ENCODE data around the gene LMF1. TPM values are rescaled to one million over a fixed set of nuclear protein-coding genes. Genes with fewer than 3 reads are reported as not detected.

LMF1 gene
- total and polyA plus RNA-seq, 5 donors from 2014 or later = 9.9 to 40.0 (median 12.4) TPM

DNA sequence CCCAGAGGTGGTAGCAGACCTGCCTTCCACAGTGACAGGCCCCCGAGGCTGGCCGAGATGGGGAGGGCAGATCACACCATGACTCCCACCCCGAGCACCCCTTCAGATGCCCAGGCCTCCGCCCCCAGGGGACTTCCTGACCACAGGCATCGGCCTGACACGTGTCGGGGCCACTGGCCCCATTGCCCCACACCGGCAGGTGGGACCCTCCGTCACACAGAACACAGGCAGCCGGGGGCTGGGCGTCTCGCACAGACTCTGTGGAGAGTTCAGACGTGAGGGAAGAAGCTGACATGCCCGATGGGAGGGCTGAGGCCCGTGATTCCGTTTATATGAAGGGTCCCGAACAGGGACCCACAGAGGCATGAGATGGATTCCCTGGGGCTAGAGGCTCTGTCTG, 118.9 kb downstream of the LMF1 start:
- no peaks in the 10 kb centered on the region for H3K4me1 ChIP-seq (ENCODE audit: control insufficient read depth, insufficient read depth, low read length, poor library complexity, severe bottlenecking)
- peaks cover 0 to 6% (median 1%) of the 10 kb centered on the region in 4 donors for H3K4me1 Mint-ChIP-seq
- H3K27ac ChIP-seq (ENCODE audit: insufficient read depth, low read length, poor library complexity, severe bottlenecking) = no peak overlapping the region
- no peak overlapping the region for H3K4me3 ChIP-seq (ENCODE audit: low read depth, low read length)
- H3K36me3 Mint-ChIP-seq = no peaks in the 10 kb centered on the region
- no peaks in the 10 kb centered on the region for H3K27me3 ChIP-seq (ENCODE audit: control insufficient read depth, insufficient read depth, low read length)
- peaks cover 0 to 5% (median 0%) of the 10 kb centered on the region in 7 donors for H3K9me3 Mint-ChIP-seq
- no peak for ATAC-seq (ENCODE audit: low read depth in 2 of 2)
- no peak for DNase-seq
- no peaks in the 10 kb centered on the region for H3K9me3 ChIP-seq (ENCODE audit: control insufficient read depth in 2 of 2, low read length in 2 of 2)
- H3K27me3 Mint-ChIP-seq = no peaks in the 10 kb centered on the region
- no peak overlapping the region for H3K4me3 Mint-ChIP-seq
- H3K36me3 ChIP-seq (ENCODE audit: control insufficient read depth, insufficient read depth, low read length) = no peaks in the 10 kb centered on the region
- H3K27ac Mint-ChIP-seq = no peak overlapping the region

DNA sequence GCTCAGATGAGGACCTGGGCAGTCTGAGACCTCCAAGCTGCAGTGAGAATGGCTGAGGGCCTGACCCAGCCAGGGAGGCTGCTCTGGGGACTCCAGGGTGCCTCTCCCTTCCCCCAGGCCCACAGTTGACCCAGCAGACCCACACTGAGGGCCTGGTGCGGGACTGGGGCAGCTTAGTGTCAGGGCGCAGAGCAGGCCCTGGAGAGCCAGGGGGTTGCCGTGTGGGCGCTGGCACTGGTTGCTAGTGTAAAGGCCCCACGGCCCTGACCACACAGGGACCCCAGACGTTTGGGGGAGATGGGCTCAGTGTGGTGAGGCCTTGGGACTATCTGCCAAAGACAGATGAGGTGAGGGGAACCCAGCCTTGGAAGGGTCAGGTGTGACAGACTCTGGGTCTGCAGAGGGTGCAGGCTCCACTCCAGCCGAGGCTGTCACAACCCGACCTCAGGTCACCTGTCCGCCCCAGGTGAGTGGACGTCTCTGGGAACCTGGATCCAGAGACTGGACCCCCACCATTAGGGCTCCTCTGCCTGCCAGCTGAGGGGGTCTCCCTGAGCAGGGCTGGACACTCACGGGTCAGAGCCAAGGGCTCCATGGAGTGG, 119.5 kb downstream of the LMF1 start:
- H3K4me1 Mint-ChIP-seq = peaks cover 0 to 6% (median 1%) of the 10 kb centered on the region in 4 donors
- H3K36me3 Mint-ChIP-seq = no peaks in the 10 kb centered on the region
- Histone ChIP-seq H3K4me3 (ENCODE audit: low read depth, low read length) (no peak overlapping the region), H3K36me3 (ENCODE audit: control insufficient read depth, insufficient read depth, low read length) (no peaks in the 10 kb centered on the region), H3K9me3 (ENCODE audit: control insufficient read depth in 2 of 2, low read length in 2 of 2) (no peaks in the 10 kb centered on the region), H3K27ac (ENCODE audit: insufficient read depth, low read length, poor library complexity, severe bottlenecking) (no peak overlapping the region), H3K4me1 (ENCODE audit: control insufficient read depth, insufficient read depth, low read length, poor library complexity, severe bottlenecking) (no peaks in the 10 kb centered on the region), H3K27me3 (ENCODE audit: control insufficient read depth, insufficient read depth, low read length) (no peaks in the 10 kb centered on the region)
- ATAC-seq (ENCODE audit: low read depth in 2 of 2) (no peak), DNase-seq (no peak)
- H3K27ac Mint-ChIP-seq = peak overlapping the region in 1 of 3 donors; percentile 67
- H3K27me3 Mint-ChIP-seq = no peaks in the 10 kb centered on the region
- no peak overlapping the region for H3K4me3 Mint-ChIP-seq
- H3K9me3 Mint-ChIP-seq = peaks cover 0 to 5% (median 0%) of the 10 kb centered on the region in 7 donors

DNA sequence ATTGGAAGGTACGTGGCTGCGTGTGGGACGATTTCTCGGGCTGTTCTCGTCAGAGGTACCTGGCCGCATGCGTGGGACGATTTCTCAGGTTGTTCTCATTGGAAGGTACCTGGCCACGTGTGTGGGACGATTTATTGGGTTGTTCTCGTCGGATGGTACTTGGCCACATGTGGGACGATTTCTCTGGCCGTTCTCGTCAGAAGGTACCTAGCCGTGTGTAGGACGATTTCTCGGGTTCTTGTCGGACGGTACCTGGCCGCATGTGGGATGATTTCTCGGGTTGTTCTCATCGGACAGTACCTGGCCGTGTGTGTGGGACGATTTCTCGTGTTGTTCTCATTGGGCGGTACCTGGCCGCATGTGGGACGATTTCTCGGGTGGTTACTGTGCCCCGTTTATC, 120.1 kb downstream of the LMF1 start:
- no peak overlapping the region for H3K4me3 ChIP-seq (ENCODE audit: low read depth, low read length)
- H3K4me1 ChIP-seq (ENCODE audit: control insufficient read depth, insufficient read depth, low read length, poor library complexity, severe bottlenecking) = no peaks in the 10 kb centered on the region
- Mint-ChIP-seq H3K9me3 (peaks cover 0 to 5% (median 0%) of the 10 kb centered on the region in 7 donors), H3K27ac (peak overlapping the region in 1 of 3 donors; percentile 67), H3K36me3 (no peaks in the 10 kb centered on the region), H3K4me1 (peaks cover 0 to 6% (median 1%) of the 10 kb centered on the region in 4 donors), H3K27me3 (no peaks in the 10 kb centered on the region), H3K4me3 (no peak overlapping the region)
- H3K27me3 ChIP-seq (ENCODE audit: control insufficient read depth, insufficient read depth, low read length) = no peaks in the 10 kb centered on the region
- ATAC-seq (ENCODE audit: low read depth in 2 of 2) (no peak), DNase-seq (no peak)
- H3K36me3 ChIP-seq (ENCODE audit: control insufficient read depth, insufficient read depth, low read length) = no peaks in the 10 kb centered on the region
- H3K9me3 ChIP-seq (ENCODE audit: control insufficient read depth in 2 of 2, low read length in 2 of 2) = no peaks in the 10 kb centered on the region
- H3K27ac ChIP-seq (ENCODE audit: insufficient read depth, low read length, poor library complexity, severe bottlenecking) = no peak overlapping the region

DNA sequence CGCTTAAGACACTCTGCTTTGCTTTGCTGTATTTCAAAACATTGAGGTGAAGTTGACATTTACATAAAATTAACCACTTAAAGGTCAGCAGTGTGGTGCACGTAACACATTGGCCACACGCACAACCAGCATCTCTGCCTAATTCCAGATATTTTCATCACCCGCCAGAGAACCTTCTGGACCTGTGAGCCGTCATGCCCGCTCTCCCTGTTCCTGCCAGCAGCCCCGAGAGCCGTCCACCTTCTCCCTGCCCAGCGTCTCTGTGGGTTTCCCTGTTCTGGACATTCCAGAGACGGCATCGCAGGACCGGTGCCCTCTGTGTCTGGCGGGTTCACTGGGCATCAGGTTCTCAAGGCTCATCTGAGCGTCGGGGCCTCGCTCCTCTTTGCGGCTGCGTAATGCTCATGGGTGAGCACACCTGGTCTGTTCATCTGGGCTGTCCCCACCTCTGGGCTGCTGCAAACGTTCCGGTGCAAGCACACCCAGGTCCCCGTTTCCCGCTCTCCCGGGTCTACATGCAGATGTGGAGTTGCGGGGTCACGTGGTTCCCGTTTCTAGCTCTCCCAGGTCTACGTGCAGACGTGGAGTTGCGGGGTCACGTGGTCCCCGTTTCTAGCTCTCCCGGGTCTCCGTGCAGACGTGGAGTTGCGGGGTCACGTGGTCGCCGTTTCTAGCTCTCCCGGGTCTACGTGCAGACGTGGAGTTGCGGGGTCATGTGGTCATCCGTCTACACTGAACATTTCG, 122.1 kb downstream of the LMF1 start:
- no peaks in the 10 kb centered on the region for H3K27me3 Mint-ChIP-seq
- ATAC-seq (ENCODE audit: low read depth in 2 of 2) (no peak), DNase-seq (no peak)
- H3K27ac Mint-ChIP-seq = no peak overlapping the region
- H3K9me3 Mint-ChIP-seq = peaks cover 0 to 5% (median 0%) of the 10 kb centered on the region in 7 donors
- Histone ChIP-seq H3K4me3 (ENCODE audit: low read depth, low read length) (no peak overlapping the region), H3K27ac (ENCODE audit: insufficient read depth, low read length, poor library complexity, severe bottlenecking) (no peak overlapping the region), H3K27me3 (ENCODE audit: control insufficient read depth, insufficient read depth, low read length) (no peaks in the 10 kb centered on the region), H3K36me3 (ENCODE audit: control insufficient read depth, insufficient read depth, low read length) (no peaks in the 10 kb centered on the region), H3K9me3 (ENCODE audit: control insufficient read depth in 2 of 2, low read length in 2 of 2) (no peaks in the 10 kb centered on the region), H3K4me1 (ENCODE audit: control insufficient read depth, insufficient read depth, low read length, poor library complexity, severe bottlenecking) (no peaks in the 10 kb centered on the region)
- peaks cover 0 to 6% (median 1%) of the 10 kb centered on the region in 4 donors for H3K4me1 Mint-ChIP-seq
- H3K36me3 Mint-ChIP-seq = no peaks in the 10 kb centered on the region
- peak overlapping the region in 1 of 4 donors; percentile 5 for H3K4me3 Mint-ChIP-seq

DNA sequence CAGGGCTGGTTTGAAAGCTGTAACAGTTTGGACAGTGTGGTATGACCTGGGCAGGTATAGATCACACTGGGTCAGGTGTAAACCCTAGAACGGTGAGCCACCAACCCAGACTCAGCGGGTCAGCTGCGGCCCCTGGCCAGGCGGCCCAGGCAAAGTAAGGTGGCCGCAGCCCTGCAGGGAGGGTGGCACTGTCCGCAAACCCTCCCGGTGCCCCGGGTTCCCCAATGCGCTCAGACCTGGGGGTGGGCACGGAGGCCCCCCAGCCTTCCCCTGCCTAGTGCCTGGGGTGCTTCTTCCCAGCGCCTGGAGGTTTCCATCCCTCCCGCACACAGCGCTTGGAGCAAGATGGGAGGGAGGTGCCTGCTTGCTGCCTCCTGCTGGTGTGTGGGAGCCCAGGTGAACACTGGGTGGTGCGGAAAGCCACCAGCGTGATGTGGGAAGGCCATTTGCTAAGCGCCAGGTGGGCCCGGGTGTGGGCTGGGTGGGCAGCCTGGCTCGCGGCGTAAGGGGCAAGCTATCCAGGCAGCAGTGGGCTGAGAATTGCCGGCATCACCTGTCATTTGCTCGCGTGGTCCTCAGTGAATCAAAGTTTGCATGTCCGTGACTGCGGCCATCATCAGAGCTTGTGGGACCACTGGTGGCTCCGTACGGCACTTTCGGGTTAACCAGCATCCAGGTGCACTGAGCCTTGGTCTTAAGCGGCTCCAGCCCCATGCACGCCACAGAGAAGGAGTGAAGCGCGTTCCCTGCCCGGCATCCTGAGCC, 122.9 kb downstream of the LMF1 start:
- H3K36me3 ChIP-seq (ENCODE audit: control insufficient read depth, insufficient read depth, low read length) = no peaks in the 10 kb centered on the region
- DNase-seq (no peak), ATAC-seq (ENCODE audit: low read depth in 2 of 2) (no peak)
- Mint-ChIP-seq H3K4me1 (peaks cover 0 to 4% (median 0%) of the 10 kb centered on the region in 4 donors), H3K9me3 (peaks cover 0 to 3% (median 0%) of the 10 kb centered on the region in 7 donors), H3K27me3 (no peaks in the 10 kb centered on the region), H3K27ac (no peak overlapping the region), H3K4me3 (no peak overlapping the region), H3K36me3 (no peaks in the 10 kb centered on the region)
- H3K27me3 ChIP-seq (ENCODE audit: control insufficient read depth, insufficient read depth, low read length) = no peaks in the 10 kb centered on the region
- no peak overlapping the region for H3K4me3 ChIP-seq (ENCODE audit: low read depth, low read length)
- H3K27ac ChIP-seq (ENCODE audit: insufficient read depth, low read length, poor library complexity, severe bottlenecking) = no peak overlapping the region
- no peaks in the 10 kb centered on the region for H3K4me1 ChIP-seq (ENCODE audit: control insufficient read depth, insufficient read depth, low read length, poor library complexity, severe bottlenecking)
- H3K9me3 ChIP-seq (ENCODE audit: control insufficient read depth in 2 of 2, low read length in 2 of 2) = no peaks in the 10 kb centered on the region

DNA sequence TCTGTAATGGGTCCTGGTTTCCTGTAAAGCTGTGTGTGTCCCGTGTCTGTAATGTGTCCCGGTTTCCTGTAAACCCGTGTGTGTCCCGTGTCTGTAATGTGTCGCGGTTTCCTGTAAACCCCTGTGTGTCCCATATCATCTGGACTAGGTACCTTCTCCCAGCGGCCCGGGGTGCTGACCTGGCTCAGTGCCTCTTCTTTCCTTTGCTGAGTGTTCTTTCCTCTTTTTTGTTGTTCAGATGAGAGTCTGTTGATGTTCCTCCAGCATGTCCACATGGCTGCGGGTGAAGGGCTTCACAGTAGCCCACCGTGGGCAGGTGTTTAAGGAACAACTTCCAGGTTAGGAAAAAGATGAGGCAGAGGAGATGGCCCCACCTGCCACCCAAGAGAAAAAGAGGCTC, 123.6 kb downstream of the LMF1 start:
- H3K4me1 Mint-ChIP-seq = peaks cover 0 to 4% (median 0%) of the 10 kb centered on the region in 4 donors
- H3K27me3 ChIP-seq (ENCODE audit: control insufficient read depth, insufficient read depth, low read length) = no peaks in the 10 kb centered on the region
- H3K4me3 Mint-ChIP-seq = no peak overlapping the region
- H3K9me3 ChIP-seq (ENCODE audit: control insufficient read depth in 2 of 2, low read length in 2 of 2) = no peaks in the 10 kb centered on the region
- H3K27ac Mint-ChIP-seq = no peak overlapping the region
- no peaks in the 10 kb centered on the region for H3K36me3 ChIP-seq (ENCODE audit: control insufficient read depth, insufficient read depth, low read length)
- no peak overlapping the region for H3K27ac ChIP-seq (ENCODE audit: insufficient read depth, low read length, poor library complexity, severe bottlenecking)
- no peak for ATAC-seq (ENCODE audit: low read depth in 2 of 2)
- no peaks in the 10 kb centered on the region for H3K36me3 Mint-ChIP-seq
- peaks cover 0 to 3% (median 0%) of the 10 kb centered on the region in 7 donors for H3K9me3 Mint-ChIP-seq
- DNase-seq = no peak
- no peaks in the 10 kb centered on the region for H3K27me3 Mint-ChIP-seq
- no peak overlapping the region for H3K4me3 ChIP-seq (ENCODE audit: low read depth, low read length)
- no peaks in the 10 kb centered on the region for H3K4me1 ChIP-seq (ENCODE audit: control insufficient read depth, insufficient read depth, low read length, poor library complexity, severe bottlenecking)

DNA sequence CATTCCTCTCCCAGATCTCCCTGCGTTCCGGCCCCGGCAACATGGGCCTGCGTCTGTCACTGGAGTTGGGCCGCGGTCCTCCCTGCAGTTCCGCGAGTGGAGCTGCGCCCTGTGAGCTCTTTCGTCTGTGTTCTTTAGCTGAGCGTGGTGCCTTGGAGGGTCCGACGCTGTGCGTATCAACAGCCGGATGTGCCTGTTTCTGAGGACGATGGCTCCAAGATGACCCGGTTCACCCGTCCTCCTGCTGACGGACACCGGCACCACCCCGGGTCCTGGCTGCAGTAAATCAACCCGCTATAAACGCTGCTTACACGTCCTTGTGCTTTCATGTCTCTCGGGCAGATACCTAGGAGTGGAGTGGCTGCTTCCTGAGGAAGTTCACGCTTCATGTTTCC, 125.4 kb downstream of the LMF1 start:
- DNase-seq (no peak), ATAC-seq (ENCODE audit: low read depth in 2 of 2) (no peak)
- no peak overlapping the region for H3K27ac Mint-ChIP-seq

More for the DNA sequence above, 125.4 kb downstream of the LMF1 start:
- H3K27me3 Mint-ChIP-seq = no peaks in the 10 kb centered on the region
- H3K4me1 Mint-ChIP-seq = peaks cover 0 to 3% (median 0%) of the 10 kb centered on the region in 4 donors
- Histone ChIP-seq H3K9me3 (ENCODE audit: control insufficient read depth in 2 of 2, low read length in 2 of 2) (no peaks in the 10 kb centered on the region), H3K27ac (ENCODE audit: insufficient read depth, low read length, poor library complexity, severe bottlenecking) (no peak overlapping the region), H3K4me3 (ENCODE audit: low read depth, low read length) (no peak overlapping the region), H3K4me1 (ENCODE audit: control insufficient read depth, insufficient read depth, low read length, poor library complexity, severe bottlenecking) (no peaks in the 10 kb centered on the region), H3K36me3 (ENCODE audit: control insufficient read depth, insufficient read depth, low read length) (no peaks in the 10 kb centered on the region), H3K27me3 (ENCODE audit: control insufficient read depth, insufficient read depth, low read length) (no peaks in the 10 kb centered on the region)
- H3K4me3 Mint-ChIP-seq = no peak overlapping the region
- peaks cover 0 to 3% (median 0%) of the 10 kb centered on the region in 7 donors for H3K9me3 Mint-ChIP-seq
- H3K36me3 Mint-ChIP-seq = no peaks in the 10 kb centered on the region
